Prostate gland (tissue), 2 donors: Measurements from ENCODE around the gene TGFBR1.

ENCODE experiments used
- CTCF ChIP-seq, 4 experiments: fragments of 200-600 bp in 2 of 4; fragments of 450-650 bp in 2 of 4; sonication (generic) in 2 of 4; IDR thresholded peaks; 1 replicate in 3 of 4; 2 replicates in 1 of 4; pipeline ENCODE4 v1.5.1; 2016 to 2019; ENCODE audit warnings: antibody characterized with exemption in 4 of 4, mild to moderate bottlenecking in 2 of 4, moderate library complexity in 2 of 4
- POLR2A ChIP-seq: fragments of 450-650 bp; IDR thresholded peaks from one replicate; pipeline ENCODE4 v1.6.1; 2016; ENCODE audit warnings: antibody characterized with exemption, mild to moderate bottlenecking

GRCh38 chr9:99125446-99125845, 20.5 kb downstream of the TGFBR1 start:
- no peak for TF ChIP-seq POLR2A
- no peak for TF ChIP-seq CTCF (IDR thresholded peaks at IDR 0.05)
